A549 (cell line): ENCODE data around the gene SSR1.
"Not testable (repeated sequence)": the region's sequence is repeated elsewhere in the genome, so short reads cannot be mapped to it uniquely, and the experiment has no call there.

ENCODE experiments used
- RAD21 ChIP-seq, 2 experiments: fragments of >200 bp in 1 of 2; sonication (Bioruptor Twin) in 1 of 2; formaldehyde crosslinking in 1 of 2; IDR thresholded peaks in 1 of 2; conservative IDR thresholded peaks in 1 of 2; 2 replicates in 1 of 2; 3 replicates in 1 of 2; pipeline ENCODE4 v1.6.1; 2012 to 2018; ENCODE audit warnings: inconsistent platforms in 1 of 2
- TF ChIP-seq, protein P1 (sequence below): fragments of 200-600 bp; sonication (generic); IDR thresholded peaks from 2 replicates; pipeline ENCODE4 v1.6.1; 2016; ENCODE audit warnings: antibody characterized with exemption, mild to moderate bottlenecking, moderate library complexity
- TF ChIP-seq, protein P2 (sequence below): fragments of >200 bp; sonication (Bioruptor Twin); formaldehyde crosslinking; IDR thresholded peaks from 3 replicates; pipeline ENCODE4 v1.5.1; 2016

DNA sequence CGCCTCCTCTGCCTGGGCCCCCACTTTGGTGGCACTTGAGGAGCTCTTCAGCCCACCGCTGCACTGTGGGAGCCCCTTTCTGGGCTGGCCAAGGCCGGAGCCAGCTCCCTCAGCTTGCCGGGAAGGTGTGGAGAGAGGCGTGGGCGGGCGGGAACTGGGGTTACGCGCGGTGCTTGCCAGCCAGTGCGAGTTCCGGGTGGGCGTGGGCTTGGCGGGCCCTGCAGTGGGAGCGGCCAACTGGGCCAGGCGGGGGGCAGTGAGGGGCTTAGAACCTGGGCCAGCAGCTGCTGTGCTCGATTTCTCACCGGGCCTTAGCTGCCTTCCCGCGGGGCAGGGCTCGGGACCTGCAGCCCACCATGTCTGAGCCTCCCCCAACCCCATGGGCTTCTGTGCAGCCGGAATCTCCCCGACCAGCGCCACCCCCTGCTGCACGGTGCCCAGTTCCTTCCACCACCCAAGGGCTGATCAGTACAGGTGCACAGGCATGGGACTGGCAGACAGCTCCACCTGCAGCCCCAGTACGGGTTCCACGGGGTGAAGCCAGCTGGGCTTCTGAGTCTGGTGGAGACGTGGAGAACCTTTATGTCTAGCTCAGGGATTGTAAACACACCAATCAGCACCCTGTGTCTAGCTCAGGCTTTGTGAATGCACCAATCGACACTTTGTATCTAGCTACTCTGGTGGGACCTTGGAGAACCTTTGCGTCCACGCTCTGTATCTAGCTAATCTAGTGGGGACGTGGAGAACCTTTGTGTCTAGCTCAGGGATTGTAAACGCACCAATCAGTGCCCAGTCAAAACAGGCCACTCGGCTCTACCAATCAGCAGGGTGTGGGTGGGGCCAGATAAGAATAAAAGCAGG is 2.3 kb upstream of the SSR1 start:
- TF ChIP-seq, protein P1, sequence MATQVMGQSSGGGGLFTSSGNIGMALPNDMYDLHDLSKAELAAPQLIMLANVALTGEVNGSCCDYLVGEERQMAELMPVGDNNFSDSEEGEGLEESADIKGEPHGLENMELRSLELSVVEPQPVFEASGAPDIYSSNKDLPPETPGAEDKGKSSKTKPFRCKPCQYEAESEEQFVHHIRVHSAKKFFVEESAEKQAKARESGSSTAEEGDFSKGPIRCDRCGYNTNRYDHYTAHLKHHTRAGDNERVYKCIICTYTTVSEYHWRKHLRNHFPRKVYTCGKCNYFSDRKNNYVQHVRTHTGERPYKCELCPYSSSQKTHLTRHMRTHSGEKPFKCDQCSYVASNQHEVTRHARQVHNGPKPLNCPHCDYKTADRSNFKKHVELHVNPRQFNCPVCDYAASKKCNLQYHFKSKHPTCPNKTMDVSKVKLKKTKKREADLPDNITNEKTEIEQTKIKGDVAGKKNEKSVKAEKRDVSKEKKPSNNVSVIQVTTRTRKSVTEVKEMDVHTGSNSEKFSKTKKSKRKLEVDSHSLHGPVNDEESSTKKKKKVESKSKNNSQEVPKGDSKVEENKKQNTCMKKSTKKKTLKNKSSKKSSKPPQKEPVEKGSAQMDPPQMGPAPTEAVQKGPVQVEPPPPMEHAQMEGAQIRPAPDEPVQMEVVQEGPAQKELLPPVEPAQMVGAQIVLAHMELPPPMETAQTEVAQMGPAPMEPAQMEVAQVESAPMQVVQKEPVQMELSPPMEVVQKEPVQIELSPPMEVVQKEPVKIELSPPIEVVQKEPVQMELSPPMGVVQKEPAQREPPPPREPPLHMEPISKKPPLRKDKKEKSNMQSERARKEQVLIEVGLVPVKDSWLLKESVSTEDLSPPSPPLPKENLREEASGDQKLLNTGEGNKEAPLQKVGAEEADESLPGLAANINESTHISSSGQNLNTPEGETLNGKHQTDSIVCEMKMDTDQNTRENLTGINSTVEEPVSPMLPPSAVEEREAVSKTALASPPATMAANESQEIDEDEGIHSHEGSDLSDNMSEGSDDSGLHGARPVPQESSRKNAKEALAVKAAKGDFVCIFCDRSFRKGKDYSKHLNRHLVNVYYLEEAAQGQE: not testable (repeated sequence)
- TF ChIP-seq, protein P2, sequence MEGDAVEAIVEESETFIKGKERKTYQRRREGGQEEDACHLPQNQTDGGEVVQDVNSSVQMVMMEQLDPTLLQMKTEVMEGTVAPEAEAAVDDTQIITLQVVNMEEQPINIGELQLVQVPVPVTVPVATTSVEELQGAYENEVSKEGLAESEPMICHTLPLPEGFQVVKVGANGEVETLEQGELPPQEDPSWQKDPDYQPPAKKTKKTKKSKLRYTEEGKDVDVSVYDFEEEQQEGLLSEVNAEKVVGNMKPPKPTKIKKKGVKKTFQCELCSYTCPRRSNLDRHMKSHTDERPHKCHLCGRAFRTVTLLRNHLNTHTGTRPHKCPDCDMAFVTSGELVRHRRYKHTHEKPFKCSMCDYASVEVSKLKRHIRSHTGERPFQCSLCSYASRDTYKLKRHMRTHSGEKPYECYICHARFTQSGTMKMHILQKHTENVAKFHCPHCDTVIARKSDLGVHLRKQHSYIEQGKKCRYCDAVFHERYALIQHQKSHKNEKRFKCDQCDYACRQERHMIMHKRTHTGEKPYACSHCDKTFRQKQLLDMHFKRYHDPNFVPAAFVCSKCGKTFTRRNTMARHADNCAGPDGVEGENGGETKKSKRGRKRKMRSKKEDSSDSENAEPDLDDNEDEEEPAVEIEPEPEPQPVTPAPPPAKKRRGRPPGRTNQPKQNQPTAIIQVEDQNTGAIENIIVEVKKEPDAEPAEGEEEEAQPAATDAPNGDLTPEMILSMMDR: not testable (repeated sequence)
- TF ChIP-seq RAD21 (conservative IDR thresholded peaks at IDR 0.05 in 1 of 2, IDR thresholded peaks at IDR 0.05 in 1 of 2): not testable (repeated sequence)
